COLO668 (cell line): ENCODE measurements around the gene CPTP.
"Not testable (repeated sequence)": the region's sequence is repeated elsewhere in the genome, so short reads cannot be mapped to it uniquely, and the experiment has no call there.

Experiments
- DNase-seq: peaks from one replicate; lab custom pipeline; 2025; ENCODE audit not compliant: unreplicated experiment; lab: John Stamatoyannopoulos, UW

Gene CPTP

DNA sequence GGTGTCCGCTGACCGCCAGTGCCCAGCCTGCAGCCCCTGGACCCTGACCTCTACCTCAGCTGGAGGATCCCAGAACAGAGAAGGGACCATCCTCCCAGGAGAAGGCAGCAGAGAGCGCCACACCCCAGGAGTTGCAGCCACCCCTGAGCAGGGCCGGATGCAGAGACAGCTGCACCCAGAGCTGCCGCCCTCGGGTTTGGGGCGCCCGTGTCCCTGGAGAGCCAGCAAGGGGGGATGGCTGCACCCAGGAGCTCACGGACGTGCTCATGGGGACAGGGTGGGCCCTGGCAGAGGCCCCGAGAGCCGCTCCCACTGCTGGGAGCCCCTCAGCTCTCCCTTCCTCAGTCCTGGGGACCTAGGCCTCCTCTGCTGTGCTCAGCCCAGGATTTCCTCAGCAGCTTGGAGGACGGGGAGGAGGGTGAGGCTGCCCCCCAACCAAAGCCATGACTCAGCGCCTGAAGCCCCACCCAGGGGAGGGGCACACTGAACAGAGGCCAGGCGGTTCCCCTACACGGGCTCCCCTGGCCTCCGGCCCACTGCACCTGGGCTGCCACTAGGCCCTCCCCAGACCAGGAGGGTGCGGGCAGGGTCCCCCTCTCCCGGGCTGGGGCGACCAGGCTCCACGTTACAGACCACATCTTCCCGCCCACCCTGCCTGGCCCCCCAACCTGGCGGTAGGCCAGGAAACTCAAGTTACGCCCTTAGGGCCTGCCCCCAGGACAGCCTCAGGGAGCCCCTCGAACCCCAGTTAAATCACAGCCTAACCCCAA is 19.1 kb upstream of the CPTP start:
- DNase-seq, result peak; percentile 97

- DNase-seq, result peak; percentile 72
These were observed 18.4 kb upstream of the CPTP start for GRCh38 chr1:1306070-1306660.

- DNase-seq, result peak; percentile 65
These were observed 17.8 kb upstream of the CPTP start for GRCh38 chr1:1306661-1307260.

DNA sequence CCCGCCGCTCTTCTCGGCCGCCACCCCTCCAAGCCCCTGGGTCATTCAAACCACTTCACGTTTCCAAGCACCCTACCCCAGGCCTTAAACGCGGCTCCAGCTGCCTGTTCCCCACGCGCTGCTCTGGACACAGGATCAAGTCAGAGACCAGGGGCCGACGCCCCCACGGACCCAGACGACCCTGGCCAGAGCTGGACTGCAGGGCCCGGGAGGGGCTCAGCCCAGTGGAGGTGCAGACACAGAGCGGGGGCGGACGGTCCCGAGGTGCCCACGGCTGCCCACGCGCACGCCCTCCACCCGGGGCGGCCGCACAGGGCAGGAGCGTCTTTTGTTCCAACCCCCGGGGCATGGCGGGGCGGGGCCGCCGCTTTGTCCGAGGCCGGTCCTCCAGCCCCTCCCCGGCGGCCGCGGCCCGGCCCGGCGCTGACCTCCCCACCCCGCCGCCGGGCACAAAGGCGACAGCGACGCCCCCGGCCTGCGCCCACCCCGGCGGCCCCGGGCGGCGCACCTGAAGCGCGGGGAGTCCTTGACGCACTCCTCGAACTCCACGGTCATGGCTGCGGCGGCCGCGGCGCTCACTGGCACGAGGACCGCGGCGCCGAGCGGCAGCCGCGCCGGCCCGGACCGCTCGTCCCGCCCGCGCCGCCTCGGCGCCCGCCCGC is 17.2 kb upstream of the CPTP start:
- DNase-seq, result peak; percentile 82

DNA sequence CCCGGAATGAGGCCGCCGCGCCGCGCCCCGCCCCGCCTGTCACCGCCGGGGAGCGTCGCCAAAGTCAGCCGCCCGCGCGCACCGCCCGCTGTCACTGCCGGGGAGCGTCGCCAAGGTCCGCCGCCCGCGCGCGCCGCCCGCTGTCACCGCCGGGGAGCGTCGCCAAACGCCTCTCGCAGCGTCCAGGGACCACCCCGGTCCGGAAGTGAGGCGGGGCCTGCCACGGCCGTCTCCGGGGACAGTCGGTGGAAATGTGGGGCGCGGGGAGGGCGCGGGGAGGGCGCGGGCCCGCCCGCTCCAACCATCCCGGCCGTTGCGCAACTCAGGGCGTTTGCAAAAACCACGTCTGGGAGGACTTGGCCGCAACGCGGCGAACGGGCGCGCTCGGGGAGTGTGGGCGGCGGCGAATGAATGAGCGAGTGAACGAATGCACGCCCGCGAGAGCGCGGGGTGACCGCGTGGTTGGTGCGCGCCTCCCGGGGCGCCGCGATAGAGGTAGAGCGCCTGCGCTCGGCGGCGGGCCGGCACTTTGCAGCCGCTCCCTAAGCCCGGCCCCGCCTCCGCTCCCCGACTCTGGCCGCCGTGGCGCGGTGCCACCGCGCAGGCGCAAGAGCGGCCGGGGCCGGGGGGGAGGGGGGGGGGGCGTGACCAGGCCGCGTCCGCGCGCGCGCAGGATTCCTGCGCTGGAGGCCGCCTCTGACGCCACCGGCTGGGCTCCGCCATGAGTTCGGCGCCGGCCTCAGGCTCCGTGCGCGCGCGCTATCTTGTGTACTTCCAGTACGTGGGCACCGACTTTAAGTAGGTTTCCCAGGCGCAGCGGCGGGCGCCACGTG is 16.5 kb upstream of the CPTP start, which contains the start of the genes ACAP3 and PUSL1:
Gene ACAP3, minus strand, starts transcription at position 8 of the 833 bp plus-strand sequence. CDS start 115 bp downstream, outside the sequence.
Gene PUSL1, plus strand, starts transcription at position 675 of the 833 bp plus-strand sequence. Its CDS starts 47 bp downstream, at position 722.
- DNase-seq, result peak; percentile 100

DNA sequence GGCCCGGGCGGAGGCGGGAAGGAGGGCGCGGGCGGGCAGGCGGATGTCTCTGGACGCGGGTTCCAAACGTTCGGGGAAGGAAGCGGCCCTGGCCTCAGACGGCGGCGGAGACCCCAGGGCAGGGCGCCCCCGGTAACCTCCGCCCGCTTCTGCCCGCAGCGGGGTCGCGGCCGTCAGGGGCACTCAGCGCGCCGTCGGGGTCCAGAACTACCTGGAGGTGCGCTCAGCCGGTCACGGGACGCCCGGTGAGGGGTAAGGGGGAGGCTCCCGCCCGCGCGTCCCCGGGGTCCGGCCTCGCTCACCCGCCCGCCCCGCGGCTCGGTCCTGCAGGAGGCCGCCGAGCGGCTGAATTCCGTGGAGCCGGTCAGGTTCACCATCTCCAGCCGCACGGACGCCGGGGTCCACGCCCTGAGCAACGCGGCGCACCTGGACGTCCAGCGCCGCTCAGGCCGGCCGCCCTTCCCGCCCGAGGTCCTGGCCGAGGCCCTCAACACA is 15.8 kb upstream of the CPTP start:
- peak; percentile 81 for DNase-seq

- peak; percentile 82 for DNase-seq
These were observed 15.1 kb upstream of the CPTP start for GRCh38 chr1:1309251-1310108.

GRCh38 chr1:1310109-1310385 is 14.6 kb upstream of the CPTP start:
- no peak for DNase-seq

DNA sequence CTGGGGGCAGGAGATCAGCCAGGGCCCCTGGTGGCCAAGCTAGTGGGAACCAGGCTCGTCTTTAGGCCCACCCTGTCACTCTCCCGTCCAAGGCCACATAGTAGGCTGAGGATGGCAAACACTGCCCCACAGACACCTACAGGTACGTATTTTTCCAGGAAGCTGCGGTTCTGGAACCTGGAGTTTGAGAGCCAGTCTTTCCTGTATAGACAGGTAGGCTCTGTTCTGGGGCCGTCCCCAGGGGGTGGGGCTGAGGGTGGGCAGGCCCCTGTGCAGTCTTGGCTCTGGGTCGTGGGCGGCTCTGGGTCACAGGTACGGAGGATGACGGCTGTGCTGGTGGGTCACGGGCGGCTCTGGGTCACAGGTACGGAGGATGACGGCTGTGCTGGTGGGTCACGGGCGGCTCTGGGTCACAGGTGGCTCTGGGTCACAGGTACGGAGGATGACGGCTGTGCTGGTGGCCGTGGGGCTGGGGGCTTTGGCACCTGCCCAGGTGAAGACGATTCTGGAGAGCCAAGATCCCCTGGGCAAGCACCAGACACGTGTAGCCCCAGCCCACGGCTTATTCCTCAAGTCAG is 14.0 kb upstream of the CPTP start:
- DNase-seq, result no peak

GRCh38 chr1:1311107-1312104 is 13.2 kb upstream of the CPTP start:
- DNase-seq, result peak; percentile 37

- no peak for DNase-seq
These were observed 11.9 kb upstream of the CPTP start for GRCh38 chr1:1312450-1313314.

DNA sequence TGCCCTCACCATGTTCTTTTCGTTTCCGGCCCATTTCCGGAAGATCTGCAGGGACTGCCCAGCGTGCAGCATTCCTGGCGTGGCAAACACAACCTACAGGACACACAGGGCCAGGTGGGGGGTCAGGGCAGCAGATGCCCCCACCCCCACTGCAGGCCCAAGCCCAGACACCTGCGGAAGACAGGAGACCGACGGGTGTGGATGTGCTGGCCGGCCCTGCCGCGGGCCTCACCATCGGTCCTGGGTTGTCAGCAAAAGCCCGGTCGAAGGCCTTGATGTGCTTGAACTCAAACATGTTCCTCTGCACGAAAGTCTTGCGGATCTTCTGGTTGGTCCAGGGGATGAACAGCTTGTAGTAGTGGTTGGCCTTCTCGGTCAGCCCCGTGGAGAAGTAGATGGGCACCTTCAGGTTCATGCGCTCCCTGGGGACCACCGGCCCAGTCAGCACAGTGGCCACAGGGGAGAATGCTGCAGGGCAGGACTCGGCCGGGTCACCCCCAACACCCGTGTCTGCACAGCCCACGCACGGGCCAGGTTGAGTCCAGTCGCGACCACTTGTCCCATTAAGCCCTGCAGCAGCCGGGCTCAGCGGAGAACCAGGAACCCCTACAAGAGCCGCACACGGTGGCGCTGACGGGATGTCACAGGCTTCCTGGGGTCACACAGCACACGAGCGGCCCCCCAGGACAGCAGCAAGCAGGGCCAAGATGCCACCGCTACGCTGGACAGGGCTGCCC is 10.9 kb upstream of the CPTP start:
- no peak for DNase-seq

GRCh38 chr1:1314237-1314586 is 10.4 kb upstream of the CPTP start:
- no peak for DNase-seq

DNA sequence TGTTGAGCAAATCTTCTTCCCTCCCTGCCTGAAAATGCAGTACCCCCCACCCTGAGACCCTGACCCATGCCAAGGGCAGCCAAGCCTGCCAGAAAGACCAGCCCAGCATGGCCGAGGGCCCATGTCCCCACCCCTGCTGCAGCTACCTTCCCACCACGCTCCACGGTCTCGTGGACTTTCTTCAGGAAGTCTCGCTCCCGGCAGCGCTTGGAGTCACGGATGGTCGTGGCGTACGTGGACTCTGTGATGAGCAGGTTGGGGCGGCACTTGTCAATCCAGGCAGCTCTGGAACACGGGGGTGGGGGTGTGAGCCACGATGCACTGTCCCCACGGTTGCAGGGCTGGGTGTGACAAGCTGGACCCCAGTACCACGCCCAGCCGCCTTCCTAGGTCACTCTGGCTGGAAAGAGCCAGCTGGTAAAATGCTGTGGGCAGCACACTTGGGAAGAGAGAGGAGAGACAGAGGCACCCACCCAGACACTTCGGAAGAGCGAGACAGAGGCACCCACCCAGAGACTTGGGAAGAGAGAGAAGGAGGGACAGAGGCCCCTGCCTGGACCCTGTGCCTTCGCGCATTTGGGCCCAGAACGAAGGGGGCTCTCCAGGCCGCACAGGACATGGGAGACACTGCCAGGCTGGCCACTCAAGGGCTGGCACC is 9.8 kb upstream of the CPTP start:
- DNase-seq, result no peak

- DNase-seq, result no peak
These were observed 9.1 kb upstream of the CPTP start for GRCh38 chr1:1315435-1315954.

DNA sequence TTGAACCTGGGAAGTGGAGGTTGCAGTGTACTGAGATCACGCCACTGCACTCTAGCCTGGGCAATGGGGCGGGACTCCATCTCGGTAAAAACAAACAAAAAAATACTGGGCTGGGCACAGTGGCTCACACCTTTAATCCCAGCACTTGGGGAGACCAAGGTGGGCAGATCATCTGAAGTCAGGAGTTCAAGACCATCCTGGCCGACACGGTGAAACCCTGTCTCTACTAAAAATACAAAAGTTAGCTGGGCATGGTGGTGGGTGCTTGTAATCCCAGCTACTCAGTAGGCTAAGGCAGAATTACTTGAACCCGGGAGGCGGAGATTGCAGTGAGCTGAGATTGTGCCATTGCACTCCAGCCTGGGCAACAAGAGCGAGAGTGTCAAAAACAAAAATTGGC is 8.4 kb upstream of the CPTP start:
- not testable (repeated sequence) for DNase-seq
